ENCODE measurements around the gene ASTN2. TPM values are rescaled to one million over a fixed set of nuclear protein-coding genes. Genes with fewer than 3 reads are reported as not detected.

Gene ASTN2
- total RNA-seq, 1 experiment from 2014 or later, result 4.8 TPM

- intact Hi-C loops (cut with micrococcal nuclease), result no loop called here
- no peaks in the 10 kb centered on the region for H3K9me2 ChIP-seq (ENCODE audit: insufficient read depth)
- ChIA-PET RAD21 (ENCODE audit: low non-redundant PET in 1 of 2, low total read pairs in 2 of 2, uncharacterized antibody in 2 of 2, unreplicated experiment in 2 of 2) (no interaction called here), CTCF (no interaction called here), POLR2A (no interaction called here)
- no peaks in the 10 kb centered on the region; a peak in 1 of 4 replicates for H3K9me3 ChIP-seq (ENCODE audit: control insufficient read depth in 1 of 2, insufficient read depth in 1 of 2, low read depth in 1 of 2, low read length in 2 of 2)
- no peak overlapping the region for H3K27ac ChIP-seq (ENCODE audit: low read depth, low read length)
- H3K4me2 ChIP-seq (ENCODE audit: low read length), result no peak overlapping the region
- no peaks in the 10 kb centered on the region for H3K27me3 ChIP-seq (ENCODE audit: insufficient read depth, low read length)
- H3K9ac ChIP-seq (ENCODE audit: low read length), result no peak overlapping the region
- no peaks in the 10 kb centered on the region for H3K4me1 ChIP-seq (ENCODE audit: control insufficient read depth in 1 of 2, insufficient read depth in 2 of 2, low read length in 2 of 2)
- H3K36me3 ChIP-seq (ENCODE audit: control insufficient read depth in 1 of 2, insufficient read depth in 2 of 2, low read length in 2 of 2), result no peaks in the 10 kb centered on the region
- BruUV-seq (replicated peaks), result no TSS peak
- DNase-seq (ENCODE audit: low read depth, low spot score) (no peak), ATAC-seq (no peak)
- no peak overlapping the region for H2AFZ ChIP-seq (ENCODE audit: low read depth, low read length, poor library complexity, severe bottlenecking)
- no peak overlapping the region for H3K4me3 ChIP-seq (replicated peaks in 1 of 2; ENCODE audit: low read depth in 1 of 2, low read length in 2 of 2)
- H3K79me2 ChIP-seq (ENCODE audit: insufficient read depth, low read length), result no peaks in the 10 kb centered on the region
- no peaks in the 10 kb centered on the region for H4K20me1 ChIP-seq (ENCODE audit: insufficient read depth)
- TF ChIP-seq CEBPB (IDR thresholded peaks at IDR 0.05; ENCODE audit: low read depth) (no peak), EZH2 (IDR thresholded peaks at IDR 0.05) (no peak), FOSL1 (IDR thresholded peaks at IDR 0.05; ENCODE audit: low read depth) (no peak), YY1 (IDR thresholded peaks at IDR 0.05; ENCODE audit: extremely low read depth, insufficient replicate concordance, low read depth, low read length) (no peak), ATF3 (IDR thresholded peaks at IDR 0.05) (no peak), CTCF (IDR thresholded peaks at IDR 0.05 in 2 of 3, conservative IDR thresholded peaks at IDR 0.05 in 1 of 3; ENCODE audit: borderline replicate concordance in 1 of 3, insufficient read depth in 1 of 3, low read depth in 2 of 3, low read length in 2 of 3) (no peak), ZBTB33 (IDR thresholded peaks at IDR 0.05; ENCODE audit: extremely low read depth, insufficient replicate concordance, low read length) (no peak), EZH2phosphoT487 (IDR thresholded peaks at IDR 0.05; ENCODE audit: borderline replicate concordance) (no peak), REST (IDR thresholded peaks at IDR 0.05; ENCODE audit: low read depth) (no peak), ZNF274 (IDR thresholded peaks at IDR 0.05; ENCODE audit: low read depth, low read length) (no peak), SRF (IDR thresholded peaks at IDR 0.05; ENCODE audit: low read depth) (no peak), SIN3A (IDR thresholded peaks at IDR 0.05; ENCODE audit: low read depth) (no peak), RAD21 (IDR thresholded peaks at IDR 0.05; ENCODE audit: low read depth) (no peak), TCF7L2 (IDR thresholded peaks at IDR 0.05; ENCODE audit: borderline replicate concordance, extremely low read depth, insufficient read depth, insufficient read length) (no peak), CBX3 (IDR thresholded peaks at IDR 0.05; ENCODE audit: low read depth) (no peak)
These were observed 414.0 kb downstream of the ASTN2 start for GRCh38 chr9:117000834-117001233.
